ENCODE results near the gene LEMD1.

LEMD1 gene

DNA sequence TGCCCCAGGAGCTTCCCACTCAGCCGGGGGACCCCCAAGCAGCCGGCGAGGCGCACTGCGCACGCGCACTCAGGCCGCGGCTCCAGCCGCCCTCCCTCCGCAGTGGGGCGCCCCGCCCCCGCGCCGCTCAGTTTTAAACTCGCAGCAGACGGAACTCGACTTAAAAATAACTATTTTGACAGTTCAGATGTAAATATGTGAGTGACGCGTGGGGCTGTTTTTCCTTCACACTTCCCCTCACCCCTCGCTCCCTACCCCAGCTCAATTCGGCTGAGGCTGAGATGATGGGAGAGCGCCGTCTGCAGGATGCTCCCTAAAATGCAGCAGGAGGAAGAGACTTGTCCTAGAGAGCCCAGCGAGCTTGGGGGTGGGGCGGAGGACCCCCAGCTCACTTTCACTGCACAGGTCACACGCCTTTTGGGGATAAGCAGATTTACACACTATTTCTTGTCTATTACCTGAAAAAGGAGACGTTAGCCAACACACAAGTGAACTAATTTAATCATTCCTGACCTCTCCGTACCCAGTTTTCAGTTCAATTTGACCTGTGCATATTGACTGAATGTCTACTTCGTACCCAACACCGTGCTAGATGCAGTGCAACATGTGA, 8.9 kb upstream of the LEMD1 start:
- TF ChIP-seq, protein P1, sequence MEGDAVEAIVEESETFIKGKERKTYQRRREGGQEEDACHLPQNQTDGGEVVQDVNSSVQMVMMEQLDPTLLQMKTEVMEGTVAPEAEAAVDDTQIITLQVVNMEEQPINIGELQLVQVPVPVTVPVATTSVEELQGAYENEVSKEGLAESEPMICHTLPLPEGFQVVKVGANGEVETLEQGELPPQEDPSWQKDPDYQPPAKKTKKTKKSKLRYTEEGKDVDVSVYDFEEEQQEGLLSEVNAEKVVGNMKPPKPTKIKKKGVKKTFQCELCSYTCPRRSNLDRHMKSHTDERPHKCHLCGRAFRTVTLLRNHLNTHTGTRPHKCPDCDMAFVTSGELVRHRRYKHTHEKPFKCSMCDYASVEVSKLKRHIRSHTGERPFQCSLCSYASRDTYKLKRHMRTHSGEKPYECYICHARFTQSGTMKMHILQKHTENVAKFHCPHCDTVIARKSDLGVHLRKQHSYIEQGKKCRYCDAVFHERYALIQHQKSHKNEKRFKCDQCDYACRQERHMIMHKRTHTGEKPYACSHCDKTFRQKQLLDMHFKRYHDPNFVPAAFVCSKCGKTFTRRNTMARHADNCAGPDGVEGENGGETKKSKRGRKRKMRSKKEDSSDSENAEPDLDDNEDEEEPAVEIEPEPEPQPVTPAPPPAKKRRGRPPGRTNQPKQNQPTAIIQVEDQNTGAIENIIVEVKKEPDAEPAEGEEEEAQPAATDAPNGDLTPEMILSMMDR (IDR thresholded peaks at IDR 0.05; ENCODE audit: insufficient read depth, low read length, poor library complexity, severe bottlenecking) = peak; percentile 91
- no peaks in the 10 kb centered on the region for H3K36me3 ChIP-seq (ENCODE audit: control insufficient read depth, insufficient read depth, low read length)
- peaks cover 1% of the 10 kb centered on the region; the same call in 1 of the 2 replicates for H3K27me3 ChIP-seq (replicated peaks; ENCODE audit: control insufficient read depth, insufficient read depth, low read length)
- DNase-seq (ENCODE audit: extremely low read depth, insufficient read length) = peak; percentile 79
- peak overlapping the region; percentile 48 for H3K4me3 ChIP-seq (replicated peaks; ENCODE audit: low read depth, low read length)

DNA sequence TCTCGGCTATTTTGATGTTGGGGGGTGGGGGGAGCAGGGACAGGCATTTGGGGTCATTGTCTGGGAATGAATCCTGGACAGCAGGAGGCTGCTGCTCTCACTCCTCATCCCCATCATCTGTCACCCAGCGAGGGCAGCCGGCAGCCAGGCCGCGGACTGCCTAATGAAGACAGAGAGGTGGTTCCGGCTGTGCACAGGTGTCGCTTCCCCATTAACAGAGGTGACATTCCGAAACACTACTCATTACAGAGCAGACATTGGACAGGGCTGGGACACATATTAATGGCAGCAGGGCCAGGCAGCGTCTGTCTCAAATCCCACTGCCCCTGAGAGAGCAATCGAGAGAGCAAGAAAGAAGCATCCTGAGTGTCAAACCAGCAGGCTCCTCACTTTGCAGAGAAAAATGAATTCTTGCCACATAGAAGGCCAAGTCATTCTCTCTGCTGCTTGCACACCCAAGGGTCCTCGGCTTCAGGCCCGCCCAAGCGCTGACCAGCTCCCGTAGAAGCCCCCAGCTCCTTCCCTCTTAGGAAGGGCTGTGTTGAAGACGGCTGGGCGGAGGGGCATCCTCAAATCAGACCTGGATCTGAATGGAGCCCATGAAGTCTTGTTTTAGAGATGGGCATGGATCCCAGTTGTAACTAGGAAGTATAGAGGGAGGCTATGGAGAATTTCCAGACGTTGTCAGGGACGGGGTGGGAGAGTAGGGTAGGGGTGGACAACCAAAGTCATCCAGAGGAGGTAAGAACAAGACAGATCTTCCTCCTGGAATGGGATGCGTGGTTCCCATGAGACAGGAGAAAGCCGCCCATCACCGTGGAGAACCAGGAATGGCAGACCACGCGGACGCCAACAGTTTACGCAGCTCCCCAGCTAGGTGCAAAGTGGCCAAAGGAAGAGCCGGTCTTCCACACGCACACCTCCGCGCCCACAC, 8.2 kb upstream of the LEMD1 start:
- no peak for DNase-seq (ENCODE audit: extremely low read depth, insufficient read length)
- H3K4me3 ChIP-seq (replicated peaks; ENCODE audit: low read depth, low read length) = peak overlapping the region; percentile 48
- TF ChIP-seq, protein P1 (IDR thresholded peaks at IDR 0.05; ENCODE audit: insufficient read depth, low read length, poor library complexity, severe bottlenecking) = no peak
- peaks cover 3% of the 10 kb centered on the region for H3K27me3 ChIP-seq (replicated peaks; ENCODE audit: control insufficient read depth, insufficient read depth, low read length)
- H3K36me3 ChIP-seq (ENCODE audit: control insufficient read depth, insufficient read depth, low read length) = no peaks in the 10 kb centered on the region

DNA sequence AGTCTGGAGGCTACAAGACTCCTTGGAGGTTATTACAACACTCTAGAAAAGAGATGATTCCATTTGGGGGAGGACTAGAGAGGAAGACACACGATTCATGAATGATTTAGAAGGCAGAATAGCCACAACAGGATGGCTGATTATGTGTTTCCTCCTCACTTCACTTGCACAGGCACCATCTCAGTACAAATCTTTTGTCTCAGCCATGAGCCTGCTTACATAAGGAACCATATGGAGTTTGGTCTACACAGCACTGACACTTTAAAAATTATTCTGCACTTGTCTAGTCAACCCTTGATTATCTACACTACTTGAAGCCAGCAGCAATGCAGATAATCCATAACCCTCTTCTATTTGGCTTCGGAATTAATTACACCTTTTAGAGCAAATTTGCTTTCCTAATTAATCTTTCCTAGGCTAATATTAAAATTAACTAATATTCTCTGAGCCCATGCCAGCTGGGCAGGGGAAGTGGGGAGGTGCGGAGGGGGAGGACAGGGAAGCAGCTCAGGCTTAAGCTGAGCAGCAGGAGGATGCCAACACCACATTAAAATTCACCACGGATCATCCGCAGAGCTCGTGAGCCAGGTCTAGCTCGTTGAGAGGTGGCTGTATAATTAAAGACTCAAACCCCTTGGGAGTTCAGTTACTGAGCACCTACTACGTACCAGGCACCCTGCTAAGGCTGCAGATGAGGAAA, 3.2 kb upstream of the LEMD1 start:
- TF ChIP-seq, protein P1 (IDR thresholded peaks at IDR 0.05; ENCODE audit: insufficient read depth, low read length, poor library complexity, severe bottlenecking) = no peak
- peaks cover 2% of the 10 kb centered on the region for H3K27me3 ChIP-seq (replicated peaks; ENCODE audit: control insufficient read depth, insufficient read depth, low read length)
- no peak overlapping the region for H3K4me3 ChIP-seq (replicated peaks; ENCODE audit: low read depth, low read length)
- H3K36me3 ChIP-seq (ENCODE audit: control insufficient read depth, insufficient read depth, low read length) = no peaks in the 10 kb centered on the region
- no peak for DNase-seq (ENCODE audit: extremely low read depth, insufficient read length)

DNA sequence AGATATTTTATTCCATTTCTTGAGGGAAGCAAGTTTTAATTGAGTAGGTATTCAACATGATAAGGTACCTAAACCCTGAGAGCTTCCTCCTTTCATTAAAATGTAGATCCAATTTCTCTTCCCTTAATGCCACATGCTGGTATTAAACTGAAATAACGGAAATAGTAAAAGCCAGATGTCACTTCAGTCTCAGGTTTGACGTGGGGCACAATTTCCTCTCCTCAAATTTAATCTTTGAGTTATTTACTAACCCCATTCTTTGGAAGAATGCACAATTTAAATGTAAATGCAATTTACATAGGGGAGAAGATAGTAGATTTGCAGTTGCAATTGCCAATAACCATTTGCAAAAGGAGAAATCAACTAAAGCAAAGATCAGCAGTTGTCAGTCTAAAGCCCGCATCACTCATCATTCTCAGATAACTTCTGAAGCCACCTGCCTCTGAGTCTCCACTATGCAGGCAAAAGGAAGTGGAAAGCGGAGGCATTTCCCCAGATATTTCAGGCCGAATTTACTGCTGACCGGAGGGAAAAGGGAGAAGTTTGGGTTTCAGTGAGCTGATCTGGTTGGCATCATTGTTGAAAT, 2.1 kb upstream of the LEMD1 start:
- DNase-seq (ENCODE audit: extremely low read depth, insufficient read length) = no peak
- peaks cover 2% of the 10 kb centered on the region for H3K27me3 ChIP-seq (replicated peaks; ENCODE audit: control insufficient read depth, insufficient read depth, low read length)

DNA sequence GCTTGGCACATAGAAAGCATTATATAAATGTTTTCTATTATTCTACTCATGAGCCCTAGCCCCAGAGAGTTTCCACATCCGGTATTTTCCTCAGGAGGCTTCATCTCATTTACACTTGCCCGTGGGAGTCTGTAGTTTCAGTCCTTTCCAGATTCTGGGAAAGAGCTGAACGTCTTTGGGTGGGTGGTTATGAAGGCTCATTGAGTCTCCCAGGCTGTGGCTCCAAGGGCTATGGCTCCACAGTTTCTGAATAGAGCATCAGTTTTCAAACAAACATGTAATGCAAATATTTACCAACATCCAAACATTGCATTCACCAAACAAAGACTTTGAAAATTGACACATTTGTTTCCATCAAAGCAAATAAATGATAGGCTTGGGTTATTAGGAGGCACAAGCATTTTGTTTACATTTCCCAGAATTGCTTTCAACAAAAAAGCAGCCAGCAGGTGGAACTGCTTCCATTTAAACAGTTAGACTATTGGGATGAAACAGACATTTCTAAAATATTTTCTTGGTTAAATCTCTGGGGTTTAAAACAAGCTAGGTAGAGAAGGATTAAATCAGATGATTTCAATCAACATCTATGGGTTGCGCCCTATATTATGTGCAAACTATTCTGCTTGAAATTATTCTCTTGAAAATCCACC, 1.3 kb upstream of the LEMD1 start:
- H3K36me3 ChIP-seq (ENCODE audit: control insufficient read depth, insufficient read depth, low read length) = no peaks in the 10 kb centered on the region
- no peak overlapping the region for H3K4me3 ChIP-seq (replicated peaks; ENCODE audit: low read depth, low read length)
- TF ChIP-seq, protein P1 (IDR thresholded peaks at IDR 0.05; ENCODE audit: insufficient read depth, low read length, poor library complexity, severe bottlenecking) = no peak
- H3K27me3 ChIP-seq (replicated peaks; ENCODE audit: control insufficient read depth, insufficient read depth, low read length) = peaks cover 2% of the 10 kb centered on the region
- DNase-seq (ENCODE audit: extremely low read depth, insufficient read length) = no peak

More for the DNA sequence above, 2.1 kb upstream of the LEMD1 start:
- Histone ChIP-seq H3K4me3 (replicated peaks; ENCODE audit: low read depth, low read length) (no peak overlapping the region), H3K36me3 (ENCODE audit: control insufficient read depth, insufficient read depth, low read length) (no peaks in the 10 kb centered on the region)
- TF ChIP-seq, protein P1 (IDR thresholded peaks at IDR 0.05; ENCODE audit: insufficient read depth, low read length, poor library complexity, severe bottlenecking) = no peak
